Measurements from ENCODE around the gene TLCD2.

DNA sequence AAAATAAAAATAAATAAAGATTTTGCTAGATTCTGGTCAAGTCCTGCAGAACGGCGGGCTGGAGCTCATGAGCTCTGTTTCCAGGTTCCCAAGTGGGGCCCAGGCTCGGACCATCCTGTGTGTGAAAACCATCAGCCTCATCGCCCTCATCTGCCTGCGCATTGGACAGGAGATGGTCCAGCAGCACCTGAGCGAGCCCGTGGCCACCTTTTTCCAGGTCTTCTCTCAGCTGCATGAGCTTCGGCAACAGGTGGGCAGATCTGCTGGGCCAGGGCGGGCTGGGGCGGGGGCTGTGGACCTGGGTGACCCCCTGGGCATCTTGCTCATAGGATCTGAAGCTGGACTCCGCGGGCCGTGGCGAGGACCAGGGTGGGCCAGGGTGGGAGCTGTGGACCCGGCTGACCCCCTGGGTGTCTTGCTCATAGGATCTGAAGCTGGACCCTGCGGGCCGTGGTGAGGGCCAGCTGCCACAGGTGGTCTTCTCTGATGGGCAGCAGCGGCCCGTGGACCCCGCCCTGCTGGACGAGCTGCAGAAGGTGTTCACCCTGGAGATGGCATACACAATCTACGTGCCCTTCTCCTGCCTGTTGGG lies 22.2 kb upstream of the TLCD2 start:
- TF ChIP-seq, protein P1, sequence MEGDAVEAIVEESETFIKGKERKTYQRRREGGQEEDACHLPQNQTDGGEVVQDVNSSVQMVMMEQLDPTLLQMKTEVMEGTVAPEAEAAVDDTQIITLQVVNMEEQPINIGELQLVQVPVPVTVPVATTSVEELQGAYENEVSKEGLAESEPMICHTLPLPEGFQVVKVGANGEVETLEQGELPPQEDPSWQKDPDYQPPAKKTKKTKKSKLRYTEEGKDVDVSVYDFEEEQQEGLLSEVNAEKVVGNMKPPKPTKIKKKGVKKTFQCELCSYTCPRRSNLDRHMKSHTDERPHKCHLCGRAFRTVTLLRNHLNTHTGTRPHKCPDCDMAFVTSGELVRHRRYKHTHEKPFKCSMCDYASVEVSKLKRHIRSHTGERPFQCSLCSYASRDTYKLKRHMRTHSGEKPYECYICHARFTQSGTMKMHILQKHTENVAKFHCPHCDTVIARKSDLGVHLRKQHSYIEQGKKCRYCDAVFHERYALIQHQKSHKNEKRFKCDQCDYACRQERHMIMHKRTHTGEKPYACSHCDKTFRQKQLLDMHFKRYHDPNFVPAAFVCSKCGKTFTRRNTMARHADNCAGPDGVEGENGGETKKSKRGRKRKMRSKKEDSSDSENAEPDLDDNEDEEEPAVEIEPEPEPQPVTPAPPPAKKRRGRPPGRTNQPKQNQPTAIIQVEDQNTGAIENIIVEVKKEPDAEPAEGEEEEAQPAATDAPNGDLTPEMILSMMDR (conservative IDR thresholded peaks at IDR 0.05), result no peak
- no peak for TF ChIP-seq EZH2 (IDR thresholded peaks at IDR 0.05; ENCODE audit: low read depth)

Measured in PC-9 (cell line).